Left cardiac atrium (tissue), 4 donors: ENCODE data around the gene RASA3. TPM values are rescaled to one million over a fixed set of nuclear protein-coding genes. Genes with fewer than 3 reads are reported as not detected.

Experiments used
- ATAC-seq, 2 donors: fragments of 200-7000 bp; cut with Tn5 transposase; one replicate each; pipeline ENCODE4 v1.9.1; 2020; ENCODE audit warnings: mild to moderate bottlenecking in 2 of 2, moderate library complexity in 2 of 2
- DNase-seq: peaks from one replicate; pipeline ENCODE4 v3.0.0-alpha.2; 2020
- intact Hi-C, 2 donors: fragments of 100-400 bp; cut with DNase I; formaldehyde crosslinking; loops; one replicate each; pipeline versions ENCODE4 v1.14.1 to v1.15.1; 2022 to 2023
- total RNA-seq, 2 donors: library from RNA; stranded (reverse); fragmentation: NEBNext Ultra II Directional; extraction: Animal tissue kit (Norgen Biotek cat#: 25700); gene quantifications; one replicate each; pipeline ENCODE4 v1.2.1, GENCODE V29; 2021
- donor health status: DM: no; HTN: yes; CAD: no.
- donor health status: DM: no; HTN: yes; CAD: no; lungs with severe emphysema.
- donor health status: DM: yes; HTN: yes; CAD: no.
- donor health status: Dilated cardiomyopathy.

Gene RASA3
- total RNA-seq, 2 donors from 2014 or later, result 19.9 to 20.1 TPM

DNA sequence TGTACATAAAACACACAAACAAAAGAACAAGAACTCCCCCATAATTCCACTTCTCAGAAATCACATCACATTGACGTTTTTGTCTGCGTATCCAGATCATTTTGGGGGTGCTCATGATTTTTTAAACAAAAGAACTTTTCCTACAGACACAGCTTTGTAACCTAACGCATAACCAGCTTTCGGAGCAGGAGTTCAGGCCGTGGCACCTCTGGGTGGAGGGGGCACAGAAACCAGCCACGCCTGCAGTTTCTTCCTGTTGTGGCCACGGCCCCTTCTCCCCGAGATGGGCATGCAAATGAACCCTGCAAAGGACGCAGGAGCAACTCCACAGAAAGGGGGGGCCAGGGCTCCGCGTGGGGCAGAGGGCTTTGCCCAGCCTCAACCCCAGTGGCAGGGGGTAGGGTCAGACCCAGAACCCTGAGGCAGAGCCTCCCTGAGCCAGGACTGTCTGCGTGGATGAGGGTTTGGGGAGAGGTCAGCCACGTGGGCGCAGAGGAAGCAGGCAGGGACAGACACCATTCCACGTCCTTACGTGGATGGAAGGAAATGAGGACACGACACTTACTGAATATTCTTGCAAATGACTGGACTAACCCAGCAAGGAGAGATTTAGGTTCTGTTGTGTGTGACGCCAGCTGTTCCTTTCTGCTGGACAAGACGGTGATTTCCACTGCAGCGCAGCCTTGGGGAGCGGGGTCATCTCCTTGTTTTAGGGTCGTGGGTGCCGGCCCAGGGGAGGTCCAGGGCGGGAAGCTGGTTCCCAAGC lies 64.4 kb downstream of the RASA3 start:
- intact Hi-C loops, result loop anchor here in 1 of 2 donors (5.0 kb wide), 1 partner anchor 49 kb away; no protein-coding TSS in a partner anchor
- no peak for ATAC-seq
- no peak for DNase-seq

DNA sequence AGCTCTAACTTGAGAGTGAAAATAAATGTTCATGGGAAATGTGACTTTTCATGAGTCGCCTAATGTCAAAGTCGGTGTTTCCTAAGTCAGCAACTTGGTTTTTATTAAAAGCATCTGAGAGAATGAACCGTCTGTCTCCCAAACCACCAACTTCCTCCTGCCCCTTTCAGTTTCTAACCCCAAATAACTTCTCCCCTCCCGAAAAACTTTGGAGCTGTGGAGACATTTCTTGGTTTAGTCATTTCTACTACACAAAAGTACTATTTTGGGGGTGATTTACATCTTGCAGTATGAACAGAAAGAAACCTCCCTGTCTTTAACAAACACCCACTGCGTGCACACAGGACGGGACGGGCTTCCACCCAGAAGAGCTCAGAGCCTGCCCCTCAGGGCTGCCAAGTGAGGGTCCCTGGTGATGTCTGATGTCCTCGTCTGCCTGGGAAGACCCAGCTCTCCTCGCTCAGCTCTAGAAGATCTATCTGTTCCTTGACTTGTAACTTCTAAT lies 65.0 kb downstream of the RASA3 start:
- intact Hi-C loops, result loop anchor here in 1 of 2 donors (5.0 kb wide), 1 partner anchor 50 kb away; no protein-coding TSS in a partner anchor
- DNase-seq (no peak), ATAC-seq (no peak)

DNA sequence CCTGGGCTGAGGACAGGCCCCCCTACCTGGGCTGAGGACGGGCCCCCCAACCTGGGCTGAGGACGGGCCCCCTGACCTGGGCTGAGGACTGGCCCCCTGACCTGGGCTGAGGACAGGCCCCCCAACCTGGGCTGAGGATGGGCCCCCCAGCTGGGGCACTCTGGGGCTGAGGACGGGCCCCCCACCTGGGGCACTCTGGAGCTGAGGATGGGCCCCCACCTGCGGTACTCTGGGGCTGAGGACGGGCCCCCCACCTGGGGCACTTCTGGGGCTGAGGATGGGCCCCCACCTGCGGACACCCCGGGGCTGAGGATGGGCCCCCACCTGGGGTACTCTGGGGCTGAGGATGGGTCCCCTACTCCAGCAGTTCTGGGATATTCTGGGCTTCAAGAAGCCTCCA lies 65.5 kb downstream of the RASA3 start:
- ATAC-seq (no peak), DNase-seq (no peak)
- intact Hi-C loops, result loop anchor here in 1 of 2 donors (5.0 kb wide), 1 partner anchor 50 kb away; no protein-coding TSS in a partner anchor

DNA sequence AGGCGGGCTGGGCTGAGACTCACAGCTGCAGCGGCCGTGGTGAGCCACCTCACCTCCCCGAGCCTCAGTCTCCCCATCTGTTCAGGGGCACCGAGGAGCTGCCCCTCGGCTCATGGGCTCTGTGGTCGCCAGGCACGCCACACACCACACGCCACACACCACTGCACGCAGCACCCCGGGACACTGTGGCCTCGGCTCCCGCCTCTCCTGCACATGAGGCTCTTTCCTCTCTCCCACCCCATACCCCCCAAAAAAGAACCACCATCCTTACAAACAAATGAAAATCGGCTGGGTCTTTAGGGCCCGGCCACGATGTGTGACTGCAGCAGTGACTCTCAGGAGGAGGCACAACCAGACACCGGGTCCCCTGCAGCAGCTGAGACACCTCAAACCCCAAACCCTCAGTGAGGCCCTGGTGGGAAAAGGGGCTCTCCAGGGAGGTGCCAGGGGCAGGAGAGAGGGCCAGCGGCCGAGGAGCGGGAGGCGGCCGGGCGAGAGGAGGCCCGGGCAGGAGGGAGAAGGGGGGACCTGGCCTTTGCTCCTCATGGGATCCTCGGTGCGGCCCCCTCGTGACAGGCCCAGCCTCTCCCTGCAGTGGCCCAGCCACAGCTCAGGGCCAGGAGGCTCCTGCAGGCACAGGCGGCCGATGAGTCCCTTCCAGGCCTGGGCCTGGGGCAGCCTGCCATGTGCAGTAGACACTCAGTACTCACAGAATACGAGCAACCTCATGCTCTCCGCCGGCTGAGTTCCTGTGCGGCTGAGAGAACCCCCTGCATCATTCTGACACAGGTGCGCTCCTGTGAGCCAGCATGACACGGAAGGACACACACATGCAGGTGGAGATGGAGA lies 66.3 kb downstream of the RASA3 start:
- DNase-seq, result peak; percentile 66
- intact Hi-C loops, result loop anchor here in 1 of 2 donors (5.0 kb wide), 1 partner anchor 51 kb away; no protein-coding TSS in a partner anchor
- no peak for ATAC-seq

DNA sequence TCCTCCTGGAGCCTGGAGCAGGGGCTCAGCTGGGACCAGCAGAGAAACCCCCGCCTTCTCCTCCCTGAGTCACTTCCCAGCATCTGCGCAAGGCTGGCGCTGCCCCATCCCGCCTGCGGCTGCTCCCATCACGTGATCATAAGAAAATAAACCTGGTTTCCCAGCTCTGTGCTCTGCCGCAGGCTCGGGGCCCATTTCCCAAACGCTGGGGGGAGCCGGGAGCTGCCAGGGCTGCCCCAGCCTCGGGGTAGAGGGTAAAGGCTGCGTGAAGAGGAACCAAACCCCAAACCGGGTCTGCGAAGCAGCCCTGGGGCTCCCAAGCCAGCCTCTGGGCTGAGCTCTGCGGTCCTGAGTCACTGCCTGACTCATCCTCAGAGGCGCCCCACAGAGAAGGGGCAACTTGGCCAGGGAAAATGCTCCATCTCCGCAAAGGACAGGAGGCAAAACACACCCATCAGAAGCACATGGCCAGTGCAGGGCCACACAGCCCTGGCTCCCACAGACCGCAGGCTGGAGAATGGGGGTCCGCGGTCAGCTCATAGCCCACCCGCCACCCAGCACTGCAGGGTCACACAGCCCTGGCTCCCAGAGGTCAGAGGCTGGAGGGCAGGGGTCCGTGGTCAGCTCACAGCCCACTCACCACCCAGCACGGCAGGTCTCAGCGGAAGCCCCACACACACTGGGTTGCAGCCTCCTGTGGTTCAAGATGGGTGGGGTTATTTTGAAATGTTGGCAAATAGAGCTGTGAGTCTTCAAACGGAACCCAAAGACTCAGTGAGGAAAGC lies 67.1 kb downstream of the RASA3 start:
- intact Hi-C loops, result loop anchor here in 1 of 2 donors (5.0 kb wide), 1 partner anchor 52 kb away; no protein-coding TSS in a partner anchor
- peak; percentile 91 for DNase-seq

DNA sequence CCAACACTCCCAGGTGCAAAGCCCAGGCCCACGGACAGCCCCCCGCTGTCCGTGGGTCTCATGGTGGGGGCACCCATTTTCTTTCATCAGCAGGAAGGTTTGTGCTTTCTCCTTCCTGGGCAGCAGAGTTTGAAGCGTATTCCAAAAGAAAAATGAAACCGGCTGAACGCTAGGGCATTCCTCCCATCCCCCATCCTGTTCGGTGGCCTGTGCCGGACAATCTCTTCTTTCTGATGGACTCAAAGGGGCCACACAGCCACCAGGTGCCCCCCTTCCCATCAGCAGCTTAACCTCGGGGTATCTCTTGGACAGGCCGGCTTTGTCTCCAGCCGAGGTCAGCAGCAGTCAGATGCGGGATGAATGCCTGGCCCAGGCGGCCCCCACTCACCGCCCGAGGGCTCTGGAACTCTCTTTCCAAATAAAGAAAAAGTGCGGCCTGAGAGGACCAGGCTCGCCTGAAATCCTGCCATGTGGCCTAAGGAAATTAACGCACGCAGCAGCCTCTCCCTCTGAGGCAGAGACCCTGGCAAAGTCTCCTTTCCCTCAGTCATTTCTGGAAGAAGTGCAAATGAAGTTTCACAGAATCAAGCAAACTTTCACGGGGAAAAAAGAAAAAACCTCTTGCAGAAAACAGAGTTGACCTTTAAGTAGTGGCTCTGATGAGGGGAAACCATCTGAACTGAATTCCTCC lies 67.8 kb downstream of the RASA3 start:
- DNase-seq (peak; percentile 59), ATAC-seq (peak; percentile 2 to 16)
- intact Hi-C loops, result loop anchor here in 1 of 2 donors (5.0 kb wide), 1 partner anchor 53 kb away; no protein-coding TSS in a partner anchor

More for the DNA sequence above, 67.1 kb downstream of the RASA3 start:
- peak; percentile 85 to 91 for ATAC-seq

DNA sequence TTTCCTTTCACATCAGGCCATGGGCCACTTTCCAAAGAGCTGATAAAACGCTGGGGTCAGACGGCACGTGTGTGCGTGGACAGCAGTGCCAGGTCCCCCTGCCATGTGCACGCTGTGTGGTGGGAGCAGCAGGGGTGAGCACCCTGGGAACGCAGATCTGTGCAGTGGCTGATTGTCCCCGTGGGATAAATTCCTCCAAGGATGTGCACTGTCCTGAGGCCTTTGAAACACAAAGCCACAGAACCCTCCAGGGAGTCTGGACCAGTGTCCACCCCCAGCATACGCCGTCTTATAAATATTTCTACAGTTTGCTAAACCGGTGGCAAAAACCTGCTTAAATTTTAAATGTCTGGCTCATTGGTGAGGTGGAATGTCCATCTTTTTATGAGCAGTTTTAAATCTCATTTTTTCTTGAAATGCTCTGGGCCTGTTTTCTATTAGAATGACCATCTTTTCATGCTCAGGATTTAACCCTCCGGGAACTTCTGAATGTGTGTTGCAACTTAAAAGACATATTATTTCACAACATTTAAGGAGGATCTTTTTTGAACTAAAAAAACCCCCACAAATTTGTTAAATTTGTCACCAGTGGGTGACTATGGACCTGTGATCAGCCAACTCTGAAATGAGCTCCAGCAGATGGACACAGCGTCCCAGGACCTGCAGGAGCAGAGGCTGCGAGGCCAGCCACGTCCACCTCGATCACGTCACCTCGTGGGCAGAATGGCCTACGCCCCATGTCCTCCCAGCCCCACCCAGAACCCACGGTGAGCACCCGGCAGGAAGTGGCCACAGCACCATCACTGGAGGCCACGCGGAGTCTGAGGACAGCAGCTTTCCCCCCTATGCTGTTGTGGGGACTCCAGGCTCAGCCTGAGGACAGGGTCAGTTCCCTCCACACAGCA lies 68.6 kb downstream of the RASA3 start:
- intact Hi-C loops, result no loop called here
- peak; percentile 79 for DNase-seq
- peak in 1 of 2 donors; percentile 26 for ATAC-seq

DNA sequence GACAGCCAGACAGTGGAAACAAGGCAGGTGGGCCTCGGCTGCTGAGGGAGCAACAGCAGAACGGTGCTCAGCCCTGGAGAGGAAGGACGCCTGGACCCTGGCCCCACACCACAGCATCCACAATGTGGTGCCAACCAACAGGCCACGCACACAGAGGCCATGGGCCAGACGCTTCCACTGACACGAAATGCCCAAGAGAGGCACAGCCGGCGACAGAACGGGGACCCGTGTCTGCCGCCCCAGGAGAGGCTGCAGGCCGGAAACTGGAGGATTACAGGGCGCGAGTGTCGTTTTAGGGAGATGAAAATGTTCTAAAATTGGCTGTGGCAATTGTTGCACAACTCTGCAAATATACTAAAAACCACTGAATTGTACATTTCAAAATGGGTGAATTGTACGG lies 69.7 kb downstream of the RASA3 start:
- no peak for DNase-seq
- intact Hi-C loops, result no loop called here

DNA sequence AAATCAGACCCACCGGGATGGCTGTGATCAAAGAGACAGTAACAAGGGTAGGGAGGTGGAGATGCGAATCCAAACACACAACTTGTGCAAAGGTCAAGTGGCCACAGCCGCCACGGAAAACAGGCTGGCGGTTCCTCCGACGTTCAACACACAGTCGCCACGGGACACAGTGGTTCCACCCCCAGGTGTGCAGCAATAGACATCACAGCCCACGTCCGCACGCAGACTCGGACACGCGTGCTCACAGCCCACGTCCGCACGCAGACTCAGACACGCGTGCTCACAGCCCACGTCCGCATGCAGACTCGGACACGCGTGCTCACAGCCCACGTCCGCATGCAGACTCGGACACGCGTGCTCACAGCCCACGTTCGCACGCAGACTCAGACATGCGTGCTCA lies 70.1 kb downstream of the RASA3 start:
- intact Hi-C loops, result no loop called here
- ATAC-seq (no peak), DNase-seq (no peak)

More for the DNA sequence above, 69.7 kb downstream of the RASA3 start:
- ATAC-seq, result no peak

DNA sequence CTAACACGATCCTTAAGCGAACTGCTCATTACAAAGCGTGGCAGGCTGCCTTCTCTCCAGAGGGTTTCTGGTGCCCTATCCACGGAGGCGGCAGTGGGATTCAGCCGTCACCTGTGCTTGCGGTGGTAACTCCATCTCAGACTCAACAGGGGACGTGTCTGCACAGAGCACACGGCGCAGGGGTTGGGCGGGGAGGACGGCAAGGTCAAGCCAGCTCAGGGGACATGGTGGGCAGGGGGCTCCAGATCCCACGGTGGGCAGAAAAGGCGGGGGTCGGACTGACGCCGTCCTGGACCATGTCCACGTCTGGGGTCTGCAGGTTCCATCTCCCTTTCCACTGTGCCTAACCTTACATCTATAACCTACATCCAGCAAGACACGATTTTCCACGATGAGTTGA lies 70.7 kb downstream of the RASA3 start:
- ATAC-seq, result no peak
- intact Hi-C loops, result no loop called here
- no peak for DNase-seq

DNA sequence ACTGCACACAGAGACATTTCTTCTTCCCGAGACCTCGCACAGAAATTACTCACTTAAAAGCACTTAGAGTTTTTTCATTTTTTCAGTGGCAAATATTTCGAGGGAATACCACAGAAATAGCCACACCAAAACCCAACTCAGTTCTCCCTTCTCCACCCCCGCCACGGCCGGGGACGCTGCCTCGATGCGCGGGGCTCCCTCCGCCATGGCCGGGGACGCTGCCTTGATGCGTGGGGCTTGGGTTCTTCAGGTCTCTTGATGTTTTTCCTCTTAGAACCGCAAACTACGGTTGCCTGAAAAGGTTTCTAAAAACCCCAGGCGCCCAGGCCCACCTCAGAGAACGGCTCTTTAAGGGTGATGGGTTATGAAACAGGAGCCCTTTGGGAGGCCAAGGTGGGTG lies 71.4 kb downstream of the RASA3 start:
- DNase-seq (no peak), ATAC-seq (no peak)
- intact Hi-C loops, result no loop called here

DNA sequence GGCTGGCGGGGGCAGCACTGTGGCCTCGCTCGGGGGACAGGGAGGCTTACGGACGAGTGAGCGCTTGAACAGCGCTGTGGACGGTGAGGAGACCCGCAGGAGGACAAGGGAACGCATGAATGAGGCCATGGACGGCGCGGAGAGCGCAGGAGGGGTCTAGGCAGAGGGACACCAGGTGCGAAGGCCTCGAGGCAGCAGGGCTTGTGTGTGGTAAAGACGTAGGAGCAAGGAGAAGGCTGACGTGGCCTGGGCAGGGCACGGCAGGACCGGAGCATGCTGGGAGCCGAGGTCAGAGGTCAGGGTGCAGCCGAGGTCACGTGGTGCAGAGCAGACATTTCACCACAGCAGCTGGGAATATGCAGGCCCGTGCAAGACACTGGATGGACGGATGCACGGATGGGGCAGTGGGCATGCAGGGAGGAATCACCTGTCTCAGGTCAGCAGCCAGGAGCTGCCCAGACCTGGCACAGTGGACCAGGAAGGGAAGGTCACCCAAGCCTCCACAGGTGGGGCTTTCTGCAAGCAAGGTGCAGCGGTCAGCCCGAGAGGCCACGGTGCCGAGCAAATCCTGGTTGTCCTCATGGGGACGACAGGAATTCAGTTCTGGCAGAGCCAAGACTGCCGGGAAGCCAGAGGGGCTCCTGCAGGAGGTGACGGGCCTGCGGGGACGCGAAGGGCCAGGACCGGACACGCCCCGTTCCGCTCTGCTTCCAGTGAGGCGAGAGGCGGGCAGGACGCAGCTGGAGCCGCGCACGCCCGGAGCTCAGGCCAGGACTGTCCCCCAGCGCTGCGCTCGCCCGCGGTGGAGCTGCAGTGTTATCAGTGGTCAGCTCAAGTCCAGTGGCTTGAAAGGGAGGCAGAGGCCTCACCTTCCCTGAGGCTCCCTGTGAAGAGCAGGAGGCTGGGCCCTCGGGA lies 72.2 kb downstream of the RASA3 start:
- DNase-seq (no peak), ATAC-seq (no peak)
- intact Hi-C loops, result no loop called here

DNA sequence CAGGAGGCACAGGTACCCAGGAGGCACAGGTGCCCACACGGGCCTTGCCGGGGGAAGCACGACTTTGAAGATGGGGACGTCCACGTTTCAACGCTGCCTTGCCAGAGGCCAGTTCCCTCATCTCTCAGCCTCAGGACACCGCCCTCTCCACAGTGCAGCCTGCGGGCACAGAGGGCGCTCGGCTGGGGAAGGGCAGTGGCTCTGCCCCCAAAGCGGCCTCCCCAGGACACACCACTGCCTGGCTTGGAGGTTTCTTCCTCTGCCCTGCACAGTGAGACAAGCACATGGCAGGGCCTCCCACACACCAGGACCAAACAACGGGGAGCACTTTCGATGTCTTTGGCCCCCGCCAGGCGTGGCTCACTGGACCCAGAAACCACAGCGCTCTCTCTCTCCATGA lies 73.0 kb downstream of the RASA3 start:
- intact Hi-C loops, result no loop called here
- ATAC-seq (no peak), DNase-seq (no peak)

DNA sequence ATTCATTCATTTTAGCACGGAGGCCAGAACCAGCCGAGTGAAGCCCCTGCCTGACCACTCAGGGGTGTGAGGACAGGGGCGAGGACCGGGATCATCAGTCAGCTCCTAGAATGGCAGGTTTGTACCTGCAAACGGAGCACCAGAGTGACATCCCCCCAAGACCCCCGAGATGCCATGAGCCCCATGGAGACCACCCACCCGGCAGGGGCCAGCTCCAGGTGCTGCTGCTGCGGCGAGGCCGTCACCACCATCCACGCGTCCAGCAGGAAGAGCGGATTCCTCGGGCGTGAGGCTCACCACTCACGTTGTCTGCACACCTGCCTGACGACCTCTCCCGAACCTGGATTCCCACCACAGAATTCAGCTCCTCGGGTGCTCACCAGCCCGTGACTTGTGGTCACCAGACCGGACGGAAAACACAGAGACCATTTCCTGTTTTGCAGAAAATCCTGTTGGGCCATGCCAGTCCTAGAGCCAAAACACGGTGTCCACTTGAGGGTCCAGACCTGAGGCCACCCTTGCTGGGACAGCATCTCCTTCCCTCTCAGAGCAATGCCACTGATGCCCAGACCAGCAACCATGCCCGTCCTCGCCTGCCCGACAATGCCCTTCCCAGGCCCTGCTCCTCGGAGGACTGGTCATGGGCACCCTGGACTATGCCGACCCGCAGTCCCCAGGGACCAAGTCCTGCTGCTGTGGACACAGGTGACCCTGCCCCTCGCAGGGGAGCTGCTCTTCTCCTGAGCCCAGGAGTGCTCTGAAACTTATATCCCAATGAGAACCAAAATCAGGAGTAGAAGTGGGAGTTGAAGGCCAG lies 74.2 kb downstream of the RASA3 start:
- ATAC-seq (no peak), DNase-seq (no peak)
- intact Hi-C loops, result no loop called here

DNA sequence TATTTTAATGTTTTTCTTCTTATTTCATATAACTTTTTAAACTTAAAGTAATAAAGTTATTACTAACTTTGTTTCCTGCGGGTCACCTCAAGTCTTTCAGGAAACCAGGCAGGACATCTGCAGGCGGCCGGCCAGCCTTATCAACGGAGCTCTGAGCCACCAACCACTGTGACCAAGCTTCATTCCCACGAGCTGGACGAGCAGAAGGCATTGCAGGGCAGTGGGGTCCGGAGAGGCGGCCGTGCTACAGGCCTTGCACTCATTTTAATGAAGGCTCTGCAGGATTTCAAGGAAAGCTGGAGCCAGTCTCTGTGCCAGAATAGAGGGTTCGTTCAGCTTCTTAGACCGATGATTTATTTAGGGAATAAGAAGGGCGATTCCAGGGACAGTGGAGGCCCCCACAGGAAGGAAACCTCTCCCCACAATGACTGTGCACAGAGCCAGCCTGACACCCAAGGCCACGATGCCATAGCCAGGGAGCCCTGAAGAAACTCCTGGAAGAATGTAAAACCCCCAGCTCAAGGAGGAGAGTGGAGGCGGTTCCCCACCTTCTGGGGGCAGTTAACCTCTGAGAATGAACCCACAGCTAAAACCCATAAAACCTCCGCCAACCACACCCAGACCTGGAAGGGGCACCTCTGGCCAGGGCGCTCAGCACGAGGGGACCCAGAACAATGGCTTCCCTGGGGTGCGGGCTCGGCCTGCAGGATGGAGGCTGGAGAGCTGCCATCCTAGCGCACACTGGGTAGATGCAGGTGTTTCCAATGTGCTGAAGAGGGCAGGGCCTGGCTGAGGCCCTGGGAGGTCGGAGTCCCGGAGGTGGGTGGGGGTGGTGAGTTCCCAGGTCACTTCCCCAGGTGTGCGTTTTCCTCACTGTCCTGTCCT lies 75.0 kb downstream of the RASA3 start:
- DNase-seq (no peak), ATAC-seq (no peak)
- intact Hi-C loops, result no loop called here
